ENCODE measurements around the gene ISG20.

The ISG20 gene

DNA sequence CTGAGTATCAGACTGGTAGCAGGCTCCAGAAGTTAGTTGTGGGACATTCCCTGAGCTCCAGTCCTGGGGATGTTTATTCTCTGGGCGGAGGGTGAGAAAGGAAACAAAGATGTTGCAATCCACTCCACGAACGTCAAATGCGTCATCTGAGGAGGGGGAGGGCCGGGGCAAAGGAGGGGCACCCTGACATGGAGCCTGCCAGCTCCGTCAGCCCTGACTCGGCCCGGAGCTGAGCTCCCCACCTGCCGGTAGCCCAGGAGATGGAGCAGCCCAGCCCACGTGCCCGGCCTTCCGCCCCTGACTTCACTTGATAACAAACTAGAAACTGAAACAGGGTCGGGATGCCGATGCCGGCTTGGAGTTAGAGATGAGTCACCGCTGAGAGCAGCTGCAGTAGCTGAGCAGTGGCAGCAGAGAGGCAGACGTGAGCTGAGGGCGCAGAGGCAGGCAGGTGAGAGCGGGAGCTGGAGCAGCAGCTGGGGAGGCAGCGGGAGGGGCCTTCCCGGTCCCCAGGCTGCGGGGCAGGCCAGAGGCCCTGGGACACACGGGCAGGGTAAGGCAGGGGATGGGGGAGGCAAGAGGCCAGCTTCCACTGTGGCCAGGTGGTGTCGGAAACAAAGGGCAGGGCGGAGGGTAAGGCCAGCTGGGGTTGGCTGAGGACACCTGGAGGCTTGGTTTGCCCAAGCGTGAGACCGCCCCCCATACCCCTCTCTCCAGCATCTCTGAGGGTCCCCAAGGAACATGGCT, at the start of gene ISG20:
TSS of gene ISG20 (plus strand) at position 391 of the 747 bp plus-strand sequence. CDS start at position 742, 351 bp downstream.
- peak; percentile 98 for DNase-seq

DNA sequence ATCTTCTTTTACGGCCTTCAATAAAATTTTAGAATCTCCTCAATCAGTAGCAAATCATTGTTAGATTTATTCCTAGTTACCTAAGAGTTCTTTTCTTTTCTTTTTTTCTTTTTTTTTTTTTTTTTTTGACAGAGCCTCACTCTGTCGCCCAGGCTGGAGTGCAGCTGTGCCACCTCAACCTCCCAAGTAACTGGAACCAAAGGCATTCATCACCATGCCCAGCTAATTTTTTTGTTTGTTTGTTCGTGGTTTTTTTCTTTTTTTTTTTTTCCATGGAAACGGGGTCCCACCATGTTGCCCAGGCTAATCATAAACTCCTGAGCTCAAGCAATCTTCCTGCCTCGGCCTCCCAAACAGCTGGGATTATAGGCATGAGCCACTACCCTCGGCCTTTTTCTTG, 48.1 kb upstream of the ISG20 start:
- DNase-seq = no peak

DNA sequence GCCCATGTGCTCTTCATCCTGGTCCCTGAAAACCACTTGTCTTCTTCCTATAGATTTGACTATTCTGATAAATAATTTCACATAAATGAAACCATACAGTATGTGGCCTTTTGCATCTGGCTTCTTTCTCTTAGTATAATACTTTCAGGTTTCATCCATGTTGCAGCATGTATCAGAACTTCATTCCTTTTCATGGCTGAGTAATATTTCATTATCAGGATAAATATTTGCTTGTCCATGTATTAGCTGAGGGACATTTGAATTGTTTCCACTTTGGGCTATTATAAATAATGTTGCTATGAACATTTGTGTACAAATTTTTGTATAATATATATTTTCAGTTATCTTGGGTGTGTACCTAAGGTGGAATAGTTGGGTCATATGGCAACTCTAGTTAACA, 47.4 kb upstream of the ISG20 start:
- no peak for DNase-seq

DNA sequence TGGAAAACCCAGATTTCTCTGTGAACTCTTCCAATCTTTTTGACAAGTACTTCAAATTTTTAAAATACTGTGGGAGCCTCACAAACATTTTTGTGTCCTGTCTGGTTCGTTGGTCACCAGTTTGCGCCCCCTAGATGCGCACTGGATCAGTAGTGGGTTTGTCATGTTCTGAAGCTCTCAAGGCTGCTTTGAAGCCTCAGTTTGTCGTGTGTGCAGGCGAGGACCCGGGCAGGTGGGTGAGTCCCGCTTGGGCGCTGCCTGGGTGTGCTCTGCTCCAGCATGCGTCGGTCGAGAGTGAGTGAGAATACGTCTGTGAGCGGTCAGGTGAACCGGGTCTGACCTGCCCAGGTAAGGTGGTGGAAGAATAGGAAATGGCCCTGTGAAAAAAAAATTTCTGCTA, 34.9 kb upstream of the ISG20 start:
- DNase-seq = no peak

DNA sequence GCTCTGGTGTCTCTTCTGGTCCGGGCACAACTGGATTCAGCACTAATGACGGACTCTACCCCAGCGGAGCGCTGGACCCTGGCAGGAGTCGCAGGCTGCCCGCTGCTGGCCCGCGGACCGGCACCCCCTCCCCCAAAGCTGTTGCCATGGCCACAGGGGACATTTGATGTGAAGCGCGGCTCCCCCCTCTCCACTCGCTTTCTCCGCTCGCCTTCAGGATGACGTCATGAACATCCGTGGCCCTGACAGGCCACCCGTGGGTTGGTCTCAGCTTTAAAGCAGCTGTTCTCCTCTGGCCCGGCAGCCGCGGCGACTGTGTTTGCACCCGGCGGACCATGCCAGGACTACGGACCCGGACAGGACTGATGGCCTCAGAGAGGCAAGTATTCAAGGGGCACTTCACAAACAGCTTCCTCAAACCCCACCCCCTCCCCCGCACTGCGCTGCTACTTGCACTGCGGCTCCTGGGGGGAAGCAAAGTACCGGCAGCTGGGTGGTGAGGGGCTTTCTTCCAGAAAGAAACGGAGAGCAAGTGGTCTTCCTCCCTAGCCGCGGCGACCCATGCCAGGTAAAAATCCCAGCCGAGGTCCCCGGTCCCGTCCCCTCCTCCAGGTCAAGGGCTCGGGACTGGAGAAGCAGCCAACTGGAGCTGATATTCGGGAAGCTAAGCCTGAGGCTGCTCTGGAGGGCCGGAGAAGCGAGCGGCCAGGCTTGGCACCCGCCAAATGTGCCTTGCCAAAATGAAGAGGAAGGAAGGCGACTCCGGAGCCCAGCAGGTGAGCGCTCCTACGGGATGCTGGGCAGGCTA, 34.2 kb upstream of the ISG20 start:
- no peak for DNase-seq

DNA sequence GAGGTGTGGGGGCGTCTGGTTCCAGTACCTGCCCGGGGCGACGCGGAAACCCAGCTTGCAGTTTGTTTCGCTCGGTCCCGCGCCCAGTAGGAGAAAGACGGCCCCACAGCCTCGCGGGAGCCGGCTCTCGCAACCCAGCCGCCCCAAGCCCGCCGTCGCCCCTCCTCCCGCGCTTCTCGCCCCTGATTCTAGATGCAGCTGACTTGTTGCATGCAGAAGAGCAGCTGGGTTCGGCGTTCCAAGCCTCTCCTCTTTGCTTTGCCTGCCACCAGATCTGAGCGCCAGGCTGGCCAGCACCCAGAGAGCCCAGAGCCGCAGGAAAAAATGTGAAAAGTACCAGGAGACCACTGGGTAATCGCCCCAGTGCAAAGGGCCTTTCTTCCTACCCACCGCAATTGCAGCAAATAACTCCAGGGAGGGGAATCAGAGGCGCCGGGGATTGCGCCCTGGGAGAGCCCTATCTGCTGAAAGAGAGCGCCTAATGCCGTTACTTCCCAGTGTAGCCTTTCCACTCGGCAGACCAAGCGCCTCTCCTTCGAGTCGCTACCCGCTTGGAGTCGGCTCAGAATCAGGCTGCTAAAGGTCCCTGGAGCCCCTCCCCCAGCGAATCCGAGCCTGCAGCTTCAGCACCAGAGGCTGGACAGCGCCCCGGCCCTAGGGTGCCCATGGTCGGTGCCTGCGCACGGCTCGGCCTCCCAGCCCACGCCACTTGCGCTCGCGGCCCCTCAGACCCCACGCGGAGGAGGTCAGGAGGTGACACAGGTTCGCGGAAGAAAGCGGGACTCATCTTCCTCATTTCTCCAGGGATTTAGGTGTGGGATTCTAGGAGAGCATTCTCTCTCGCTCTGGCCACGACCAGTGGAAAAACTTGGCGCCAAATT, 33.4 kb upstream of the ISG20 start:
- DNase-seq = peak; percentile 19

DNA sequence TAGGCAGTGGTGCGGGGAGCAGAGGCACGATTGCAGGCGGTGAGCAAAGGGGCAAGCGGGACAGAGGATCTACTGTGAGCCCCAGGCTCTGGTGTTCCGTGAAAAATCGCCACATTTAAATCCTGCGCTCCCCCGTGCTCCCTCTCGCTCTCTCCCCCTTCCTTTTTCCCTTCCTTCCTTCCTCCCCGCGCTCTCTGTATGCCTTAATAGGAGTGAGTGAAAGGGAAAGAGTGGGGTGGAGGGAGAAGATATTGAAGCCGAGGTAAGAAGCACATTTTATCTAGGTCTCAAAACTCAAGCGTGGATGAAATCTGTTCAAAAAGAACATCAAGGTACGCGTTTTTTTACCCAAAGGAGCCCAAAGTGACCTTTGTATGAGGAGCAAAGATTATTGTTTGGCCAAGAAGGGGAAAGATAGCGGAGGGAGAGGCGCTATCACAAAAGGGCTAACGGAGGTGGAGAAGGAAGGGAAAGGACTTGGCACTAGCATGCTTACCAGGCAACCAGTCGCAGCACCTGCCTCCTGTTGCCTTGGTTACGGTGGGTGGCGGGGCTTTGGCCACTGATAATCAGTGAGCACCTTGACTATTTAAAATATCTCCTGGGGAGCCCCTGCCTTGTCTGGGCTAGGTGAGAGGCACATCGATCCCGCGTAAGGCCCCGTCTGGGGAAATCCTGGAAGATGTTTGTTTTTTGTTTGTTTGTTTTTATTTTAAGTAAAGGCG, 32.6 kb upstream of the ISG20 start:
- DNase-seq = no peak

DNA sequence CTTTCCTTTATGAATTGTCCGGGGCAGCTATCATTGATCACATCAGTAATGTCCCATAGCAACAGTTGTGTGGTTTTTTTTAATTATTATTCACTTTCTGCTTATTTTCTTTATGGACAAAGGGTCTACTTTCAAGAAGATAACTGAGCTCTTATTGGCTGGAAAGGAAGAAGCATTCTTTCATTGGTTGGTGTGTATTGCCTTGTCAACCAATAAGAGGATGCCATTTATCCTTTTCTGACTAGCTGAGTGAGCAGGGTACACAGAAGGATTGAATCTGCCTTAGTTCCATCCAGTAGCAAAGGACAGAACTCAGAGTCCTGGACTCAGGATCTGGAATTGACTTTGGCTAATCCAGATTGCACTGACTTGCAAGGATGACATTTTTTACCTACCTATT, 30.9 kb upstream of the ISG20 start:
- no peak for DNase-seq

DNA sequence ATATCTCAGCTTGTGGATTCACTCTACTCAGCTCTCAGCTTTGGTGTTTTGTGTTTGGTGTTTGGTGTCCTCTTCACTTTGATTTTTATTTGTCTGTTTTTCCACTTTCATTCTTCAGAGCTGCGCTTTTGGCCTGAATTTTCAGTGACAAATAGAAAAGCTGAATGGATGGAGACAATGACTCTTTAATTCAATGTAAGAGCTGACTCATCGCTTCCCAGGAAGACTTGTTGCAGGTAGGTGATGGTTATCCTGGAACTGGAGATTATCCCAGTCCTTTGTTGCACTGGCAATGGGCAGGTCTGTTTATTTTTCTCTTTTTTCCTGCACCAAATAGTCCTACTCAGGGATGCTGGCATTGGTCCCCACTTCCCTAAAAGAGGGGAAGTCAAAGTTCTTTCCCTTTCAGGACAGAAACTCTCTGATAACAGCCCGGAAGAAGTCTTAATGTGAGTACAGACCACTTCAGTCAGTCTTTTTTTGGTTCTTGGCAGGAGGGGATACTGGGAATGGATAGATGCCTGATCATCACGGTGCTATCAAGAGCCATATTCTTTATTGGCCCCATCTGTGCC, 30.1 kb upstream of the ISG20 start:
- no peak for DNase-seq

DNA sequence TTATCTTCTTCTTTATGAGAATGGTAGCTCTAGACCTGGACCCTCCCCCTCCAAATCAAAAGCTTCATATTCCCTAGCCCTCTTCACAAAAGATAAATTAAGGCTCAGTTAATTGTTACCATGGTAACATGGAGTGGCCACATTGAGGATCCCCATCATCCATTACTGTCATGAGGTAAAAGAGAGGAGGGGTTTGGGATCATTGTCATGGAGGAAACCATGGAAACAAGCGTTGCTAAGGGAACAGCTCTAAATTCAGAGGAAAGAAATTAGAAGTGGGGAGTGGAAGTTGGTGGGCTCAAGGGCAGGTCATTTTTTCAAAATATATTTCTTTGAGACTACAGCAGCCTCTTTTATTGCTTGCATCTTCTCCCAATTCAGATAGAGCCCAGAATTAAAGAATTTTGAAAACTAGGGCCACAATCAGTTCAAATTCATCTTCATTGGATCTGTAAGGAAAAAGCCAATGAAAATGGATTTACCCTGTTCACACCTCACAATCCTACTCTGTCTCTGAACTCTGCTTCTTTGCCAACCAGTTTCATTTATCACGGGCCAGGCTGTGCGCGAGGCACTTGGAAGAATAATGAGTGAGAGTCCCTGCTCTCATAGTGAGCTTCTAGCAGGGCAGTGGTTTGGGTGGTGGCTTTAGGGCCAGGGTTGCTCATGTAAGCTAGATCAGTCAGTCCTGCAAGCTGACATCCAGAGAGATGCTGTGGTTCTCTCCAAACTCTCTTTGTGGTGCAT, 29.3 kb upstream of the ISG20 start:
- no peak for DNase-seq

DNA sequence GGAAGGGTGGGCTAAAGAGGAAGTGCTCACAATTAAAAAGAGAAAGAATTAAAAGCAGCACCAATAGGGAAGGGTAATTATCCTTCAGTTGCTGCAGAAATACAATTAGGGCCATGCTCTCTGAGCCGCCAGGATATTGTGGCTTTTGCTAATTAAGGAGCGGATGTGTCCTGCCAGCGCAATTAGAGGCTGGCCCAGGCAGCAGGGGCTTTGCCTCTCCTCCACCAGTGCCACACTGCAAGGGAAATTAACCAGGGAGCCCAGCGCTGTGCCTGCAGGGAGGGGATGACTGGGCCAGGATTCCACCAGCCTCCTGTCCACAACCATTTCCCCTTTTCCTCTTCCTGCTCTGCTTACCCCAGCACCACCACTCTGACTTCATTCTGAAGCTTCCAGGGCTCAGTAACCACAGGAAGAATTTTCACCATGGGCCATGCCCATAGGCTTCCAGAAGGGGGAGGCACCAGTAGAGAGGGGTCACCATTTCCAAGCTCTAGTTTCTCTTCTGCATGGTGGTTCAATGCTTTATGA, 28.1 kb upstream of the ISG20 start:
- peak; percentile 37 for DNase-seq

DNA sequence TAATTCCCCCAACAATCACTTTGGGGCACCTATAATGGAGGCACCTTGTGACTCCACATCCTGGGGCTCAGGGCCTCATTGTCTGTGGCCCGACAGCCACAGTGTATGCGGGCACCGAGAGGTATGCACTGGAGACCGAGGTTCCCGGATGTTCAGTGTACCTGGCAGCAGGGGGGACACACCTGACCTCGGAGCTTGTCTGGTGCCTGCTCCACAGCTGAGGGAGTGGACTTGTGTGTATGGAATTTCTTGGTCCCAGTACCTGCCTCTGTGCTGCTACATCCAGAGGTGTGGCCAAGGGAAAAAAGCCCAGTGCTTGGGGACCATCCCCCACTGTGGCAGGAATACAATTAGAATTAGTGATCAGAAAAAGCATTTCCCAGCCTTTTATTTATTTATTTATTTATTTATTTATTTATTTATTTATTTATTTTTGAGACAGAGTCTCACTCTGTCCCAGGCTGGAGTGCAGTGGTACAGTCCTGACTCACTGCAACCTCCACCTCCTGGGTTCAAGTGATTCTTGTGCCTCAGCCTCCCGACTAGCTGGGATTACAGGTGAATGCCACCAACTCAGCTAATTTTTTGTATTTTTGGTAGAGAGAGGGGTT, 26.5 kb upstream of the ISG20 start:
- no peak for DNase-seq

DNA sequence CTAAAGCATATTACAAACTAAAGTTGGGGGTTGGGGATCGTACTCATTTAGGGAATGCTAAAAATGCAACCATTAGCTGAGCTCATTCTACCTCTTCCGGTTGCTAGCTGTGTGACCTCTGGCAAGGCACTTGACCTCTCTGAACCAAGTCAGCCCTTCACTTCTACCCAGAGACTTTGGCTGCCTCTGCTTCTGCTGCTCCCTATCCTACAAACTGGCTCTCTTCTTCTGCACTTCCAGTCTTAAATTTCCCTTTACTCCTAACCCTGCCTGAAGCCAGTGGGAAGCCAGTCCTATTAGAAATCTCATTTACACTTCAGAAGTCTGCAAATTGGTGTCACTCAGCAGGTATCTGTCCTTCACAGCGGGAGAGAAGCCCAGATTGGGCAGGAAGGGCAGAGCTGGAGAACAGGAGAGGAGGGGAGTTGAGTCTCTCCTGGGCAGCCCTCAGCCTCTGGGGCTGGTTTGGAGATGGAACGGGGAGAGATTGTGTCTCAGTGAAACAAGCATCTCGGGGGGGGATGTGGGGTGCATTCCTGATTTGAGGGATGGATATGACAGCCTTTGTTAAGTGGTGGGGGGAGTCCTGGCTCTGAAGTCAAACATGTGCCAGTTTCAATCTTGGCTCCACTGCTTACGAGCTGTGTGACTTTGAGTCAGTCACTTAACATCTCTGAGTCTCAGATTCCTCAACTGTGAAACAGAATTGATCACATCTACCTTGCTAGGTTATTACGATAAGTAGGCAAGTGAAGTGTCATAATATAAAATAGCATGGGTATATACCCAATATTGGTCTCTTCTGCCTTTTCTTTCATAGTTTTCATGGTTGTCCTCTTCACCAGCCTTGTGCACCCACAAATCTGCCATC, 25.5 kb upstream of the ISG20 start:
- no peak for DNase-seq

DNA sequence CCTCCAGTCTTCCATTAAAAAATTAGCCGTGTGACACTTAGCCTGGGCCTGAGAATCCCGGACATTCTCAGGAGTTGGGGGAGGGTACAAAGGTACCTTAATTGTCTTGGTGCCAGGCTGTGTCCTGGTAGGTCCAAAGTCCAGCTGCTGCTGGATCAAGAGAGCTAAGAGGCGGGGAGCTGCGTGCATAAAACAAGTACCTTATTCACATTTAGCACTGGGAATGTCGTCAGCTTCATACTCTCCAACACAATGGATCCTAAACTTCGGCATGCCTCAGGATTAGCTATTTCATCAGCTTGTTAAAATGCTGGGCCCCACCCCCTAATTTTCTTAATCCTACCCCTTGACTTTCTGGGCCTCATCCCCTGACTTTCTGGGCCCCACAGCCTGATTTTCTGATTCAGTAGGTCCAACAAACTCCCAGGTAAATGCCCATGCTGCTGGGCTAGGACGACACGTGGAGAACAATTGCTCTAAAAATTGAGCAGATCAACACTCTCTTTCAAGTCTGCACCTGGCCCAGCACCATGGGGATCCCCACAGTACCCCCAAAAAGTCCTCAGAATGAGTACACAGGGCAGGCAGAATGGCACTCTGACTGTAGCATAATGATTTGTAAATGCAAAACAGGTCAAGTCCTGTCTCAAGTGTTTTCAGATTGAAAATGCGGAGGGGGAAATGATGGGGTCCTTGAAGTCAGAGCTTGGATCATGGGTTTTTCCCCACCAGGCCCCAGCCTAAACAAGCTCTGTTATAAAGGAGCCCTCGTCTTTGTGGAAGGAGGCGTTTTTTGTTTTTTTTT, 23.3 kb upstream of the ISG20 start:
- DNase-seq = no peak

DNA sequence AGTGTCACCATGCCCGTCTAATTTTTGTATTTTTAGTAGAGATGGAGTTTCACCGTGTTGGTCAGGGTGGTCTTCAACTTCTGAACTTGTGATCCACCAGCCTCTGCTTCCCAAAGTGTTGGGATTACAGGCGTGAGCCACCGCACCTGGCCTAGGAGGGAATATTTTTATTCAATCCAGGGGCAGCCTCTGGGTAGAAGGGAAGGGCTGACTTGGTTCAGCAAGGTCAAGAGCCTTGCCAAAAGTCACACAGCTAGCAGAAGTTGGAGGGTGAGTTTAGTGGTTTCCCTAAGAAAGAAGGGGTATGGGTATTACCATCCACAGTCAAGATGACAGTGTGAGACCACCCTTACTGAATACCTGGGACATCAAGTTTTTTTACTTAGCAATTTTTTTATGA, 22.6 kb upstream of the ISG20 start:
- DNase-seq = no peak

DNA sequence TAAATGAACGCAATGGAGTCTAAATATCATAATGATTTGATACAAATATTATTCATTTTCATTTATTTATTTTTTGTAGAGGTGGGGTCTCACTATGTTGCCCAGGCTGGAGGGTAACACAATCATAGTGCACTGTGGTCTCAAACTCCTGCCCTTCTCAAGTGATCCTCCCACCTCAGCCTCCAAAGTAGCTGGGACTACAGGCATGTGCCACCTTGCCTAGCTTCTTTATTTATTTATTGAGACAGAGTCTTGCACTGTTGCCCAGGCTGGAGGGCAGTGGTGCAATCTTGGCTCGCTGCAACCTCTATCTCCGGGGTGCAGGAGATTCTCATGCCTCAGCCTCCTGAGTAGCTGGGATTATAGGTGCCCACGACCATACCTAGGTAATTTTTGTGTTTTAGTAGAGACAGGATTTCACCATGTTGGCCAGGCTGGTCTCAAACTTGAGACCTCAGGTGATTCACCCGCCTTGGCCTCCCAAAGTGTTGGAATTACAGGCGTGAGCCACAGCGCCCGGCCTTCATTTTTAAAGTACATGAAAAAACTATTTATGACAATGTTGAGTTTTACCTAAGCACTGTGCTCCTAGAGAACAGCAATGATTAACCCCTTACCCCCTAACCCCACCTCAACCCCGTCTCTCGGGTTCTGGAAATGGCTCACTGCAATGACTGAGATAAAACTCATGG, 21.6 kb upstream of the ISG20 start:
- no peak for DNase-seq

DNA sequence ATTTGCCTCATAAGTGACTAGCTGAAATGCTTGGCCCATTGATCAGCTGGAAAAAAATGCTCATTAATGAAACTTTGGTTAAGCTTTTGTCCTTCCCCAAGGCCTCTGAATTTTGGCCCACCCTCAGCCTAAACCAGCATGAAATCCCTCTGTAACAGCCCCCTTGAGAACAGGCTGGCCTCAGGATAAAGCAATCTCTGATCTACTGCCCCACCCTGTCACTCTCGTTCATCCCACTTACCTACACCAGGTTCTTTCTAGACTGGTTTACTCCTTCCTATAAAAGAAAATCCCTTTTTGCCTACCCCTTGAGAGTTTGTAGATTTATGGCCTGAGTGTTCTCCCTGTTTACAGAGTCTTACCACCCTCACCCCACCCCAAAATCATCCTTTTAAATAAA, 21.0 kb upstream of the ISG20 start:
- DNase-seq = no peak

DNA sequence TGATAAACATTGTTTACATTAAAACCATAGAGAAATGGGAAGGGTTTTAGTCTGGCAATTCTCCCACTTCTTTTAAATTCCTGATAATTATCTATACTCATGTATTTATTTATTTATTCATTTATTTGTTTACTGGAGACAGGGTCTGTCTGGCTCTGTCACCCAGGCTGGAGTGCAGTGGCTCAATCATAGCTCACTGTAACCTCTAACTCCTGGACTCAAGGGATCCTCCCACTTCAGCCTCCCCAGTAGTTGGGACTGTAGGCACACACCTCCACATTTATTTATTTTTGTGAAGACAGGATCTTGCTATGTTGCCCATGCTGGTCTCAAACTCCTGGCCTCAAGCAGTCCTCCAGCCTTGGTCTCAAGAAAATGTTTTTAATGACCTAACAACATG, 20.1 kb upstream of the ISG20 start:
- no peak for DNase-seq
